Hepatocyte (in vitro differentiated cells): ENCODE measurements around the gene NELFCD. TPM values are rescaled to one million over a fixed set of nuclear protein-coding genes. Genes with fewer than 3 reads are reported as not detected.
"Not testable (repeated sequence)": the region's sequence is repeated elsewhere in the genome, so short reads cannot be mapped to it uniquely, and the experiment has no call there.

ENCODE experiments used
- DNase-seq: peaks from one replicate; pipeline ENCODE4 v3.0.0-alpha.2; 2016; ENCODE audit warnings: low spot score
- H2AFZ ChIP-seq: fragments of 200-600 bp; sonication (generic); 2 replicates; pipeline ENCODE4 v1.6.0; 2016; ENCODE audit warnings: antibody characterized with exemption, mild to moderate bottlenecking
- H3K27ac ChIP-seq: fragments of 200-600 bp; sonication (generic); 2 replicates; pipeline ENCODE4 v1.5.1; 2016; ENCODE audit warnings: mild to moderate bottlenecking
- H3K27me3 ChIP-seq: fragments of 200-600 bp; sonication (generic); 2 replicates; pipeline ENCODE4 v1.6.1; 2016
- H3K36me3 ChIP-seq: fragments of 200-600 bp; sonication (generic); replicated peaks from 2 replicates; pipeline ENCODE4 v1.5.1; 2016; ENCODE audit warnings: low read depth; ENCODE audit not compliant: insufficient read depth
- H3K4me1 ChIP-seq: fragments of 200-600 bp; sonication (generic); 2 replicates; pipeline ENCODE4 v1.5.1; 2016; ENCODE audit warnings: mild to moderate bottlenecking, moderate library complexity; ENCODE audit not compliant: insufficient read depth
- H3K4me2 ChIP-seq: fragments of 200-600 bp; sonication (generic); 2 replicates; pipeline ENCODE4 v1.6.0; 2016
- H3K4me3 ChIP-seq: fragments of 200-600 bp; sonication (generic); 2 replicates; pipeline ENCODE4 v1.5.1; 2016; ENCODE audit warnings: mild to moderate bottlenecking
- H3K79me2 ChIP-seq: fragments of 200-600 bp; sonication (generic); 2 replicates; pipeline ENCODE4 v1.6.0; 2017; ENCODE audit warnings: mild to moderate bottlenecking
- H3K9me2 ChIP-seq: fragments of 200-600 bp; sonication (generic); replicated peaks from 2 replicates; pipeline ENCODE4 v1.6.0; 2017; ENCODE audit warnings: mild to moderate bottlenecking; ENCODE audit not compliant: insufficient read depth
- H3K9me3 ChIP-seq: fragments of 200-600 bp; sonication (generic); 2 replicates; pipeline ENCODE4 v1.5.1; 2016; ENCODE audit warnings: low read depth, mild to moderate bottlenecking
- H4K20me1 ChIP-seq: fragments of 200-600 bp; sonication (generic); 2 replicates; pipeline ENCODE4 v1.6.0; 2016; ENCODE audit warnings: mild to moderate bottlenecking; ENCODE audit not compliant: insufficient read depth, poor library complexity, severe bottlenecking
- CTCF ChIP-seq: fragments of 200-600 bp; sonication (generic); IDR thresholded peaks from 2 replicates; pipeline ENCODE4 v1.5.1; 2016; ENCODE audit warnings: antibody characterized with exemption, mild to moderate bottlenecking; ENCODE audit not compliant: poor library complexity
- EZH2 ChIP-seq: fragments of 200-600 bp; sonication (generic); IDR thresholded peaks from 2 replicates; pipeline ENCODE4 v1.6.1; 2016; ENCODE audit warnings: antibody characterized with exemption, mild to moderate bottlenecking, borderline replicate concordance
- EZH2phosphoT487 ChIP-seq: fragments of 200-600 bp; sonication (generic); IDR thresholded peaks from one replicate; pipeline ENCODE4 v1.6.1; 2018; ENCODE audit warnings: antibody characterized with exemption, mild to moderate bottlenecking, low read depth, moderate library complexity; ENCODE audit not compliant: unreplicated experiment, severe bottlenecking
- WGBS: methylation state at CpG from one replicate; pipeline ENCODE4 v1.1.6; 2016; ENCODE audit warnings: low lambda C conversion rate; ENCODE audit errors: missing lambda C conversion rate; 5-methylcytosine and 5-hydroxymethylcytosine counted together
- polyA plus RNA-seq: library from polyadenylated mRNA; unstranded; fragments of >200 nt; fragmentation: Nextera tagmentation; extraction: Ambion mirVana; gene quantifications from 2 replicates; pipeline ENCODE4 v1.2.1, GENCODE V29; 2016
- total RNA-seq: library from RNA; depleted of rRNA; stranded (reverse); fragments of >200 nt; gene quantifications from 2 replicates; pipeline ENCODE4 v1.2.3, GENCODE V29; 2014

Gene NELFCD
- total and polyA plus RNA-seq, 2 experiments from 2014 or later: 48.3 to 64.0 TPM

- H3K4me3 ChIP-seq: no peak overlapping the region
- no peaks in the 10 kb centered on the region for H3K9me3 ChIP-seq
- H3K79me2 ChIP-seq: peaks cover 63% of the 10 kb centered on the region
- H3K9me2 ChIP-seq: no peaks in the 10 kb centered on the region
- H3K36me3 ChIP-seq: no peaks in the 10 kb centered on the region
- no peak overlapping the region for H3K27ac ChIP-seq
- no peak for DNase-seq
- no peaks in the 10 kb centered on the region for H3K27me3 ChIP-seq
- no peaks in the 10 kb centered on the region for H4K20me1 ChIP-seq
- no peak overlapping the region for H3K4me2 ChIP-seq
- 98% methylated on average over 3 of the region's 3 CpGs for WGBS
- no peak overlapping the region for H2AFZ ChIP-seq
- no peak for TF ChIP-seq EZH2phosphoT487
- no peak for TF ChIP-seq EZH2
- peaks cover 18% of the 10 kb centered on the region for H3K4me1 ChIP-seq
These were observed 54.3 kb downstream of the NELFCD start for GRCh38 chr20:59035381-59035780.

- no peaks in the 10 kb centered on the region for H3K27me3 ChIP-seq
- no peak overlapping the region for H3K4me3 ChIP-seq
- TF ChIP-seq EZH2: no peak
- TF ChIP-seq CTCF: no peak
- no peak for TF ChIP-seq EZH2phosphoT487
- no peaks in the 10 kb centered on the region for H3K9me3 ChIP-seq
- peaks cover 10% of the 10 kb centered on the region for H3K4me1 ChIP-seq
- peaks cover 64% of the 10 kb centered on the region for H3K79me2 ChIP-seq
- H2AFZ ChIP-seq: no peak overlapping the region
- no peaks in the 10 kb centered on the region for H3K9me2 ChIP-seq
- no peak for DNase-seq
- no peaks in the 10 kb centered on the region for H4K20me1 ChIP-seq
- 95% methylated on average over 12 of the region's 12 CpGs for WGBS
- H3K36me3 ChIP-seq: no peaks in the 10 kb centered on the region
- H3K4me2 ChIP-seq: no peak overlapping the region
- H3K27ac ChIP-seq: no peak overlapping the region
These were observed 56.3 kb downstream of the NELFCD start for GRCh38 chr20:59037386-59037785.

- Histone ChIP-seq H3K79me2 (peaks cover 66% of the 10 kb centered on the region), H3K4me1 (peaks cover 9% of the 10 kb centered on the region), H3K4me2 (peak overlapping the region; percentile 95), H3K9me3 (no peaks in the 10 kb centered on the region), H4K20me1 (no peaks in the 10 kb centered on the region), H2AFZ (no peak overlapping the region), H3K9me2 (no peaks in the 10 kb centered on the region), H3K36me3 (no peaks in the 10 kb centered on the region), H3K27ac (no peak overlapping the region), H3K27me3 (no peaks in the 10 kb centered on the region), H3K4me3 (no peak overlapping the region)
- WGBS: 85% methylated on average over 1 of the region's 1 CpG
- no peak for TF ChIP-seq CTCF
- TF ChIP-seq EZH2phosphoT487: no peak
- TF ChIP-seq EZH2: no peak
- no peak for DNase-seq
These were observed 58.2 kb downstream of the NELFCD start for GRCh38 chr20:59039233-59039632.

- Histone ChIP-seq H3K27me3 (no peaks in the 10 kb centered on the region), H3K4me1 (peaks cover 9% of the 10 kb centered on the region), H3K27ac (peak overlapping the region; percentile 92), H3K4me2 (peak overlapping the region; percentile 95), H2AFZ (no peak overlapping the region), H3K36me3 (no peaks in the 10 kb centered on the region), H4K20me1 (no peaks in the 10 kb centered on the region), H3K9me3 (no peaks in the 10 kb centered on the region), H3K79me2 (peaks cover 62% of the 10 kb centered on the region), H3K9me2 (no peaks in the 10 kb centered on the region), H3K4me3 (peak overlapping the region; percentile 2)
- WGBS: 68% methylated on average over 5 of the region's 5 CpGs
- DNase-seq: peak; percentile 44
- no peak for TF ChIP-seq EZH2
- no peak for TF ChIP-seq CTCF
- no peak for TF ChIP-seq EZH2phosphoT487
These were observed 59.6 kb downstream of the NELFCD start for GRCh38 chr20:59040667-59041066.

- H3K4me3 ChIP-seq: peak overlapping the region; percentile 93
These were observed 60.4 kb downstream of the NELFCD start for GRCh38 chr20:59041487-59041886.

More at GRCh38 chr20:59041487-59041886, 60.4 kb downstream of the NELFCD start:
- DNase-seq, H4K20me1 ChIP-seq, H3K9me2 ChIP-seq, H2AFZ ChIP-seq, H3K4me1 ChIP-seq, H3K36me3 ChIP-seq, H3K27me3 ChIP-seq, H3K9me3 ChIP-seq: not testable (repeated sequence)
- 96% methylated on average over 16 of the region's 16 CpGs for WGBS
- Histone ChIP-seq H3K4me2 (peak overlapping the region; percentile 95), H3K27ac (peak overlapping the region; percentile 92), H3K79me2 (peaks cover 59% of the 10 kb centered on the region)
